HG03060 (cell line): ENCODE measurements around the gene UBE2G2.

Source experiments
- ATAC-seq: cut with Tn5 transposase; IDR thresholded peaks from one replicate; pipeline ENCODE4 v1.9.1; 2021; ENCODE audit warnings: low read depth, moderate number of reproducible peaks; ENCODE audit not compliant: unreplicated experiment

UBE2G2 gene

GRCh38 chr21:44816761-44817505 is 15.3 kb upstream of the UBE2G2 start:
- ATAC-seq = no peak

- ATAC-seq = no peak
These were observed 14.4 kb upstream of the UBE2G2 start for GRCh38 chr21:44815852-44816628.

GRCh38 chr21:44815225-44815624 is 13.6 kb upstream of the UBE2G2 start:
- no peak for ATAC-seq

GRCh38 chr21:44814498-44815023 is 12.9 kb upstream of the UBE2G2 start:
- ATAC-seq = no peak

GRCh38 chr21:44813727-44814126 is 12.1 kb upstream of the UBE2G2 start:
- no peak for ATAC-seq

GRCh38 chr21:44813149-44813548 is 11.5 kb upstream of the UBE2G2 start:
- ATAC-seq = no peak

- no peak for ATAC-seq
These were observed 11.0 kb upstream of the UBE2G2 start for GRCh38 chr21:44812640-44813039.

GRCh38 chr21:44810779-44811178 is 9.2 kb upstream of the UBE2G2 start:
- ATAC-seq = no peak

GRCh38 chr21:44805859-44806258 is 4.2 kb upstream of the UBE2G2 start:
- no peak for ATAC-seq

- ATAC-seq = no peak
These were observed 3.6 kb upstream of the UBE2G2 start for GRCh38 chr21:44805226-44805625.

- no peak for ATAC-seq
These were observed 3.1 kb upstream of the UBE2G2 start for GRCh38 chr21:44804762-44805161.

- ATAC-seq = no peak
These were observed 2.0 kb upstream of the UBE2G2 start for GRCh38 chr21:44803651-44804050.

- ATAC-seq = no peak
These were observed 955 bp upstream of the UBE2G2 start for GRCh38 chr21:44802396-44803153.

GRCh38 chr21:44800971-44801467 is 601 bp downstream of the UBE2G2 start:
- no peak for ATAC-seq

- no peak for ATAC-seq
These were observed 1.5 kb downstream of the UBE2G2 start for GRCh38 chr21:44800103-44800502.

- ATAC-seq = no peak
These were observed 2.0 kb downstream of the UBE2G2 start for GRCh38 chr21:44799646-44800045.

- ATAC-seq = no peak
These were observed 3.8 kb downstream of the UBE2G2 start for GRCh38 chr21:44797775-44798174.

- no peak for ATAC-seq
These were observed 6.3 kb downstream of the UBE2G2 start for GRCh38 chr21:44795342-44795741.

- no peak for ATAC-seq
These were observed 7.8 kb downstream of the UBE2G2 start for GRCh38 chr21:44793592-44794374.
